OCI-LY7 (cell line): ENCODE measurements around the gene CGB8. TPM values are rescaled to one million over a fixed set of nuclear protein-coding genes. Genes with fewer than 3 reads are reported as not detected.

Source experiments
- BruUV-seq: library from RNA; stranded (reverse); fragments of 400-500 nt; replicated peaks from 2 replicates; lab custom pipeline; 2021; lab: Mats Ljungman, UMichigan
- CTCF ChIA-PET: fragments of 300-600 bp; sonication (Branson Sonifier 250); formaldehyde crosslinking; loops from one replicate; lab custom pipeline; 2022; ENCODE audit warnings: antibody characterized with exemption; ENCODE audit not compliant: unreplicated experiment; lab: Charles Lee
- POLR2A ChIA-PET: fragments of 300-600 bp; sonication (Branson Sonifier 250); formaldehyde crosslinking; loops from one replicate; lab custom pipeline; 2022; ENCODE audit warnings: antibody characterized with exemption; lab: Charles Lee
- DNase-seq: peaks from one replicate; pipeline ENCODE4 v3.0.0-alpha.2; 2015; ENCODE audit warnings: low spot score
- H2AFZ ChIP-seq: fragments of 200-600 bp; sonication (generic), shearing (Covaris generic); 2 replicates; pipeline ENCODE4 v1.6.1; 2014; ENCODE audit warnings: mild to moderate bottlenecking, antibody characterized with exemption, low read length, moderate library complexity
- H3K27ac ChIP-seq: fragments of 200-600 bp; sonication (generic); 2 replicates; pipeline ENCODE4 v1.5.1; 2014; ENCODE audit warnings: mixed run types, low read depth, mild to moderate bottlenecking, moderate library complexity, low read length, inconsistent platforms; ENCODE audit not compliant: poor library complexity, severe bottlenecking
- H3K36me3 ChIP-seq: fragments of 200-600 bp; sonication (generic); 2 replicates; pipeline ENCODE4 v1.6.1; 2014; ENCODE audit warnings: mild to moderate bottlenecking, antibody characterized with exemption, low read length, moderate library complexity, mixed read lengths; ENCODE audit not compliant: insufficient read depth
- H3K4me1 ChIP-seq: fragments of 200-600 bp; sonication (generic); 2 replicates; pipeline ENCODE4 v1.5.1; 2014; ENCODE audit warnings: mild to moderate bottlenecking, low read length; ENCODE audit not compliant: insufficient read depth, poor library complexity, severe bottlenecking
- H3K4me2 ChIP-seq: fragments of 200-600 bp; sonication (generic); 2 replicates; pipeline ENCODE4 v1.6.1; 2014; ENCODE audit warnings: mild to moderate bottlenecking, low read length
- H3K4me3 ChIP-seq: fragments of 200-600 bp; sonication (generic); 2 replicates; pipeline ENCODE4 v1.5.1; 2014; ENCODE audit warnings: mild to moderate bottlenecking, low read depth, low read length; ENCODE audit not compliant: poor library complexity, severe bottlenecking
- H3K79me2 ChIP-seq: fragments of 200-600 bp; sonication (generic); 2 replicates; pipeline ENCODE4 v1.6.1; 2016; ENCODE audit warnings: low read depth, mild to moderate bottlenecking, low read length, moderate library complexity, mixed read lengths; ENCODE audit not compliant: insufficient read depth
- H3K9me2 ChIP-seq: fragments of 200-600 bp; sonication (generic); 2 replicates; pipeline ENCODE4 v1.6.1; 2016; ENCODE audit warnings: mild to moderate bottlenecking, low read length, mixed read lengths; ENCODE audit not compliant: insufficient read depth
- H3K9me3 ChIP-seq: fragments of 200-600 bp; sonication (generic); 2 replicates; pipeline ENCODE4 v1.6.1; 2014; ENCODE audit warnings: mild to moderate bottlenecking, mixed run types, low read length, mixed read lengths
- H4K20me1 ChIP-seq: fragments of 200-600 bp; sonication (generic); 2 replicates; pipeline ENCODE4 v1.6.1; 2014; ENCODE audit warnings: mild to moderate bottlenecking, antibody characterized with exemption, low read length, moderate library complexity, mixed read lengths; ENCODE audit not compliant: insufficient read depth
- EZH2phosphoT487 ChIP-seq: fragments of 200-600 bp; sonication (generic); IDR thresholded peaks from 2 replicates; pipeline ENCODE4 v1.6.1; 2018; ENCODE audit warnings: low read depth, borderline replicate concordance, mild to moderate bottlenecking, mixed run types, antibody characterized with exemption, low read length, moderate library complexity, mixed read lengths
- intact Hi-C: fragments of 100-400 bp; cut with micrococcal nuclease; formaldehyde crosslinking; loops from one replicate; pipeline ENCODE4 v1.10.0; 2022; ENCODE audit not compliant: unreplicated experiment
- total RNA-seq, 2 experiments: library from RNA; depleted of rRNA in 1 of 2; stranded (reverse); fragments of >200 nt in 1 of 2; shearing (Covaris generic) in 1 of 2; gene quantifications; 2 replicates each; pipeline ENCODE4 v1.2.3, GENCODE V29; 2014 to 2022
- TF ChIP-seq, protein P1 (sequence below): fragments of 200-600 bp; sonication (generic); conservative IDR thresholded peaks from 2 replicates; pipeline ENCODE4 v1.5.1; 2014; ENCODE audit warnings: mild to moderate bottlenecking, antibody characterized with exemption, low read length, moderate library complexity, mixed read lengths

Gene CGB8
- total RNA-seq, 2 experiments from 2014 or later = not detected

DNA sequence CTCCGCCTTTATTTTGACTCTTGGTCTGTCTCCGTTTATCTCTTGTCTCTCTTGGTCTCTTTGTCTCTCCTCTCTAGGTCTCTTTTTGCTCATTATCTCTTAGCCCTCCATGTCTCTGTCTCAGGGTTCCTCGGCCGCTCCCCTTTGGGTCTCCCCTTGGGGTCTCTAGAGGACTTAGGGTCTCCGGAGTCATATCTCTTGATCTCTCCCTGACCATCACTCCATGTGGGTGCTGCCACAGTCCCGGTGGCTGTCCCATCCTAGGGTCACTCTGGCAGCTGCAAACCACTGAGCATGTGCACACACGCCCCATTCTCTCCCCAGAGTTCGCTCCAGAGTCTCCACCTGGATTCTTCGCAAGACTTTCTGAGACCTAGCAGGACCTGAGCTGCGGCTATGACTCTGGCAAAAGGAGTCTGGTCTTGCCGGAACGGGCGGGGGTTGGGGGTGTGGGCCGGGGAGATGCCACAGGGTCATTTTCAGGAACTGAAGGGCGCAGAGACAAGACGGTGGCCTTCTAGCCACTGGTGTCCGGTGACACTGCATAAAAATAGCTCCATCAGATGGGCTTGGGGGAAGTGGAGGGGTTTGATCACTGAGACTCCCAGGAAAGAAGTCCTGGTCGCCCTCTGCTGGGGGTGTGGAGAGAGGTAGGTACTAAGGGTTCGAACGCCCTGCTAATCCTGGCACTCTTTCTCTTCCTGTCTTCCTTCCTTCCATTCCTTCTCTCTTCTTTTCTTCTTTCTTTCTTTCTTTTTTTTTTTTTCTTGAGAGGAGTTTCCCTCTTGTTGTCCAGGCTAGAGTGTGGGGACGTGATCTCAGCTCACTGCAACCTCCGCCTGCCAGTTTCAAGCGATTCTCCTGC, 24.8 kb upstream of the CGB8 start:
- intact Hi-C loops = no loop called here
- TF ChIP-seq, protein P1, sequence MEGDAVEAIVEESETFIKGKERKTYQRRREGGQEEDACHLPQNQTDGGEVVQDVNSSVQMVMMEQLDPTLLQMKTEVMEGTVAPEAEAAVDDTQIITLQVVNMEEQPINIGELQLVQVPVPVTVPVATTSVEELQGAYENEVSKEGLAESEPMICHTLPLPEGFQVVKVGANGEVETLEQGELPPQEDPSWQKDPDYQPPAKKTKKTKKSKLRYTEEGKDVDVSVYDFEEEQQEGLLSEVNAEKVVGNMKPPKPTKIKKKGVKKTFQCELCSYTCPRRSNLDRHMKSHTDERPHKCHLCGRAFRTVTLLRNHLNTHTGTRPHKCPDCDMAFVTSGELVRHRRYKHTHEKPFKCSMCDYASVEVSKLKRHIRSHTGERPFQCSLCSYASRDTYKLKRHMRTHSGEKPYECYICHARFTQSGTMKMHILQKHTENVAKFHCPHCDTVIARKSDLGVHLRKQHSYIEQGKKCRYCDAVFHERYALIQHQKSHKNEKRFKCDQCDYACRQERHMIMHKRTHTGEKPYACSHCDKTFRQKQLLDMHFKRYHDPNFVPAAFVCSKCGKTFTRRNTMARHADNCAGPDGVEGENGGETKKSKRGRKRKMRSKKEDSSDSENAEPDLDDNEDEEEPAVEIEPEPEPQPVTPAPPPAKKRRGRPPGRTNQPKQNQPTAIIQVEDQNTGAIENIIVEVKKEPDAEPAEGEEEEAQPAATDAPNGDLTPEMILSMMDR = peak; percentile 52
- TF ChIP-seq EZH2phosphoT487 = no peak
- H3K9me3 ChIP-seq = no peaks in the 10 kb centered on the region
- ChIA-PET POLR2A (interaction anchor here (0.7 kb wide), 1 partner anchor 24 kb away, joined by 4 read pairs; no protein-coding TSS in a partner anchor), CTCF (no interaction called here)
- no peaks in the 10 kb centered on the region for H3K4me1 ChIP-seq
- BruUV-seq = no TSS peak
- H4K20me1 ChIP-seq = no peaks in the 10 kb centered on the region
- no peaks in the 10 kb centered on the region for H3K36me3 ChIP-seq
- no peak overlapping the region for H3K4me2 ChIP-seq
- H3K9me2 ChIP-seq = no peaks in the 10 kb centered on the region
- DNase-seq = peak; percentile 19
- H2AFZ ChIP-seq = no peak overlapping the region
- no peak overlapping the region for H3K27ac ChIP-seq
- no peak overlapping the region for H3K4me3 ChIP-seq
- H3K79me2 ChIP-seq = no peaks in the 10 kb centered on the region

DNA sequence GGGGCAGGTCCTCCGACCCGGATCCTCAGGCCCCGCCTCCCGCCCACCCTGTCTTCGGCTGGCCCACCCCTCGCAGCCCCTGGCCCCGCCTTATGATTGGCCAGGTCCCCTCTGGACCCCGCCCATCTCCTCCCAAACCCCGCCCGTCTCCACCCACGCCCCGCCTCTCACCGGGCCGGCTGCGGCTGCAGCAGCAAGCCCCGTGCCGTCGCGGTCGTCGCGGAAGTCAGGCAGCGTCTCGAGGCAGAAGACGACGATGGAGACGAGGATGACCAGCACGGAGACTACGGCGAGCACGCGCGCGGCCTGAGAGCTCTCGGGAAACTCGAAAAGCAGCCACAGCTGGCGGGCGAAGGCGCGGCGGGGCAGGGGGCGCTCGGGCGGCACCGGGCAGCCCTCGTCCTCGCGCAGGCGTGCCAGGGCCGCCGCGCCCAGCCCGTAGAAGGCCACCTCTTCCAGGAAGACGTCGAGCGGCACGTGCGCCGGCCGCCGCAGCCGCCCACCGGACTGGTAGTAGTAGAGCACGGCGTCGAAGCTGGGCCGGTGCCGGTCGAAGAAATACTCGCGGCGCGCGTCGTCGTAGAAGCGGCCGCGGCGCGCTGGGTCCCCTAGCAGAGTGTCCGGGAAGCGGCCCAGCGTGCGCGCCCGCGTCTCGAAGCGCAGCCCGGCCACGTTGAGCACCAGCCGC, 23.1 kb upstream of the CGB8 start:
- H3K4me2 ChIP-seq = no peak overlapping the region
- no TSS peak for BruUV-seq

More for the DNA sequence above, 23.1 kb upstream of the CGB8 start:
- no peaks in the 10 kb centered on the region; the same call in 1 of the 2 replicates for H4K20me1 ChIP-seq
- POLR2A ChIA-PET = no interaction called here
- DNase-seq = no peak
- H3K36me3 ChIP-seq = no peaks in the 10 kb centered on the region
- intact Hi-C loops = no loop called here
- no peaks in the 10 kb centered on the region for H3K4me1 ChIP-seq
- H3K4me3 ChIP-seq = no peak overlapping the region
- H3K9me2 ChIP-seq = no peaks in the 10 kb centered on the region
- H3K79me2 ChIP-seq = no peaks in the 10 kb centered on the region
- H3K9me3 ChIP-seq = no peaks in the 10 kb centered on the region
- CTCF ChIA-PET = no interaction called here
- TF ChIP-seq, protein P1 = no peak
- TF ChIP-seq EZH2phosphoT487 = no peak
- H3K27ac ChIP-seq = no peak overlapping the region
- no peak overlapping the region for H2AFZ ChIP-seq
